WTC11 (cell line): ENCODE results near the gene RGS9.

Experiments used
- ETV6 ChIP-seq: sonication (generic); formaldehyde crosslinking; IDR thresholded peaks from 2 replicates; pipeline ENCODE4 v1.8.1; 2022; ENCODE audit warnings: mild to moderate bottlenecking, missing genetic modification reagents
- FOXK1 ChIP-seq: sonication (generic); formaldehyde crosslinking; IDR thresholded peaks from 2 replicates; pipeline ENCODE4 v1.8.0; 2022; ENCODE audit warnings: mild to moderate bottlenecking, moderate library complexity, missing genetic modification reagents
- GABPB1 ChIP-seq: sonication (generic); formaldehyde crosslinking; IDR thresholded peaks from 2 replicates; pipeline ENCODE4 v1.8.1; 2023; ENCODE audit warnings: mild to moderate bottlenecking, missing genetic modification reagents
- NFYB ChIP-seq: sonication (generic); formaldehyde crosslinking; conservative IDR thresholded peaks from 2 replicates; pipeline ENCODE4 v1.8.0; 2022; ENCODE audit warnings: low read depth, missing genetic modification reagents
- NR2C2 ChIP-seq: sonication (generic); formaldehyde crosslinking; IDR thresholded peaks from 2 replicates; pipeline ENCODE4 v1.8.0; 2022; ENCODE audit warnings: mild to moderate bottlenecking, missing genetic modification reagents
- SP1 ChIP-seq: sonication (generic); formaldehyde crosslinking; conservative IDR thresholded peaks from 2 replicates; pipeline ENCODE4 v1.8.1; 2022; ENCODE audit warnings: missing genetic modification reagents
- TCF7 ChIP-seq: sonication (generic); formaldehyde crosslinking; IDR thresholded peaks from 2 replicates; pipeline ENCODE4 v1.8.0; 2022; ENCODE audit warnings: mild to moderate bottlenecking, low read depth, missing genetic modification reagents, moderate library complexity
- ZNF232 ChIP-seq: sonication (generic); formaldehyde crosslinking; IDR thresholded peaks from 2 replicates; pipeline ENCODE4 v1.8.0; 2022; ENCODE audit warnings: mild to moderate bottlenecking, missing genetic modification reagents
- TF ChIP-seq, protein P1 (sequence below): fragments of 200-600 bp; IDR thresholded peaks from 2 replicates; pipeline ENCODE4 v1.8.0; 2022; ENCODE audit warnings: antibody characterized with exemption
- TF ChIP-seq, protein P2 (sequence below): sonication (generic); formaldehyde crosslinking; IDR thresholded peaks from 2 replicates; pipeline ENCODE4 v1.8.0; 2022; ENCODE audit warnings: mild to moderate bottlenecking, missing genetic modification reagents

DNA sequence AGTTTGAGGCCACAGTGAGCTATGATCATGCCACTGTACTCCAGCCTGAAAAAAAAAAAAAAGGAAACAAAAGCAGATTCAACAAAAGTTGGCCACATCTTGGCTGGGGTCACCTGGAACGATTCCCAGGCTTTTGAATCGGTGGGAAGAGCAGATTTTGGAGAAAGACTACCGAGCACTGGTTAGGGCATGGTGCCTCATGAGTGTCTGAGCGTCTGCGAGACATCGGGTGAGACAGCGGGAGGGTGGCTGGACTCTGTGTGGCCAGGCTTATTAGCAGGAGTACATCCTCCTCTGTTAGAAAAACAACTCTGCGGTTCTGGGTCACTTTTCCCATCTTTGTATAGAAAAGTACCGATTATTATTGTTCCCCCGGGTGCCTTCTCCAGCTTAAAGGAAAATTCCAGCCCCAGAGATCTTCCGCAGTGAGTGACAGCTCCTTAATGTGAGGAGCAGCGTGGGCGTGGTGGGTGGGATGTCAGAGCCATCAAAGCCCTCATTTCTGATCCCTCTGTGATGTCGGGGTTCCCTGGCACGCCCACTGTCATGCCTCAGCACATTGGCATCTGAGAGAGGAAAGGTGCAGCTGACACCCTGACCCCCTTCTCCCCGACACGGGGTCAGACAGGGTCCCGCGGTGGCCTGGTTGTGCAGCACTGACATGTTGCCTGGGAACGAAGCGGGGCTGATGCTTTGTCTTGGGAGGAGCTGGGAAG lies 6.9 kb downstream of the RGS9 start:
- TF ChIP-seq TCF7 (CRISPR knock-in tag) (no peak), SP1 (no peak), NFYB (no peak), NR2C2 (CRISPR knock-in tag) (no peak), ETV6 (CRISPR knock-in tag) (no peak), ZNF232 (CRISPR knock-in tag) (no peak), FOXK1 (no peak), GABPB1 (CRISPR knock-in tag) (no peak)
- TF ChIP-seq, protein P1, sequence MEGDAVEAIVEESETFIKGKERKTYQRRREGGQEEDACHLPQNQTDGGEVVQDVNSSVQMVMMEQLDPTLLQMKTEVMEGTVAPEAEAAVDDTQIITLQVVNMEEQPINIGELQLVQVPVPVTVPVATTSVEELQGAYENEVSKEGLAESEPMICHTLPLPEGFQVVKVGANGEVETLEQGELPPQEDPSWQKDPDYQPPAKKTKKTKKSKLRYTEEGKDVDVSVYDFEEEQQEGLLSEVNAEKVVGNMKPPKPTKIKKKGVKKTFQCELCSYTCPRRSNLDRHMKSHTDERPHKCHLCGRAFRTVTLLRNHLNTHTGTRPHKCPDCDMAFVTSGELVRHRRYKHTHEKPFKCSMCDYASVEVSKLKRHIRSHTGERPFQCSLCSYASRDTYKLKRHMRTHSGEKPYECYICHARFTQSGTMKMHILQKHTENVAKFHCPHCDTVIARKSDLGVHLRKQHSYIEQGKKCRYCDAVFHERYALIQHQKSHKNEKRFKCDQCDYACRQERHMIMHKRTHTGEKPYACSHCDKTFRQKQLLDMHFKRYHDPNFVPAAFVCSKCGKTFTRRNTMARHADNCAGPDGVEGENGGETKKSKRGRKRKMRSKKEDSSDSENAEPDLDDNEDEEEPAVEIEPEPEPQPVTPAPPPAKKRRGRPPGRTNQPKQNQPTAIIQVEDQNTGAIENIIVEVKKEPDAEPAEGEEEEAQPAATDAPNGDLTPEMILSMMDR, result no peak
- TF ChIP-seq, protein P2, sequence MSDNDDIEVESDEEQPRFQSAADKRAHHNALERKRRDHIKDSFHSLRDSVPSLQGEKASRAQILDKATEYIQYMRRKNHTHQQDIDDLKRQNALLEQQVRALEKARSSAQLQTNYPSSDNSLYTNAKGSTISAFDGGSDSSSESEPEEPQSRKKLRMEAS (CRISPR knock-in tag), result no peak
